ENCODE data around the gene PRR23A.

GRCh38 chr3:138974462-138974861, 31.6 kb downstream of the PRR23A start:
- TF ChIP-seq EZH2phosphoT487 (IDR thresholded peaks at IDR 0.05) (no peak), CTCF (IDR thresholded peaks at IDR 0.05) (no peak)
